Stomach (tissue), 9 donors: ENCODE data around the gene CERS6. TPM values are rescaled to one million over a fixed set of nuclear protein-coding genes. Genes with fewer than 3 reads are reported as not detected.
A peak's percentile ranks its signal among the peaks of the same experiment; 100 is the strongest.

Experiments
- DNase-seq, 2 donors: peaks; one replicate each; pipeline versions ENCODE4 v3.0.0 to v3.0.0-alpha.2; 2013 to 2019
- H3K27ac ChIP-seq, 5 donors: fragments of 200-600 bp in 4 of 5; sonication (generic) in 4 of 5; one replicate each; pipeline ENCODE4 v1.5.1; 2013 to 2019; ENCODE audit warnings: mild to moderate bottlenecking in 1 of 5, moderate library complexity in 1 of 5
- H3K27me3 ChIP-seq, 3 donors: fragments of 200-600 bp; sonication (generic); one replicate each; pipeline ENCODE4 v1.5.1; 2017 to 2019; ENCODE audit warnings: mixed run types in 1 of 3
- H3K36me3 ChIP-seq, 4 donors: fragments of 200-600 bp; sonication (generic); 1 replicate in 3 of 4; 2 replicates in 1 of 4; pipeline ENCODE4 v1.5.1; 2016 to 2019
- H3K4me1 ChIP-seq, 4 donors: fragments of 200-600 bp; sonication (generic); one replicate each; pipeline ENCODE4 v1.5.1; 2016 to 2019
- H3K4me3 ChIP-seq, 4 donors: fragments of 200-600 bp; sonication (generic) in 3 of 4; one replicate each; pipeline ENCODE4 v1.5.1; 2016 to 2019; ENCODE audit warnings: mild to moderate bottlenecking in 1 of 4
- H3K9me3 ChIP-seq, 4 donors: fragments of 200-600 bp; sonication (generic); one replicate each; pipeline ENCODE4 v1.5.1; 2016 to 2019
- CTCF ChIP-seq, 7 experiments: fragments of 450-650 bp in 4 of 7; fragments of 200-600 bp in 3 of 7; sonication (generic) in 3 of 7; IDR thresholded peaks; one replicate each; pipeline ENCODE4 v1.5.1; 2016 to 2019; ENCODE audit warnings: antibody characterized with exemption in 7 of 7, control low read depth in 2 of 7, mild to moderate bottlenecking in 1 of 7
- EP300 ChIP-seq: sonication (generic); formaldehyde crosslinking; IDR thresholded peaks from one replicate; pipeline ENCODE4 v1.6.1; 2017; ENCODE audit warnings: antibody characterized with exemption
- POLR2A ChIP-seq, 4 donors: fragments of 450-650 bp; IDR thresholded peaks; one replicate each; pipeline ENCODE4 v1.6.1; 2016; ENCODE audit warnings: antibody characterized with exemption in 4 of 4, control low read depth in 2 of 4, mild to moderate bottlenecking in 1 of 4, moderate library complexity in 1 of 4
- POLR2AphosphoS5 ChIP-seq, 3 donors: sonication (generic); formaldehyde crosslinking; IDR thresholded peaks; one replicate each; pipeline ENCODE4 v1.6.1; 2016; ENCODE audit warnings: antibody characterized with exemption in 3 of 3
- WGBS, 5 donors: extraction: QIAGEN DNeasy Blood & Tissue Kit in 3 of 5; methylation state at CpG; one replicate each; pipeline versions ENCODE4 v1.1.5 to v1.1.7; 2013 to 2018; 5-methylcytosine and 5-hydroxymethylcytosine counted together
- intact Hi-C: fragments of 100-400 bp; cut with DNase I; formaldehyde crosslinking; loops from one replicate; pipeline ENCODE4 v1.15.1; 2023; ENCODE audit warnings: low total_unique reads
- polyA plus RNA-seq, 3 donors: library from polyadenylated mRNA; stranded (reverse); fragments of 200-250 nt; gene quantifications; one replicate each; pipeline ENCODE4 v1.2.3, GENCODE V29; 2013
- total RNA-seq, 5 donors: library from RNA; depleted of rRNA; stranded (reverse); fragments of >200 nt; gene quantifications; one replicate each; pipeline versions ENCODE4 v1.1.0 to v1.2.3, GENCODE V29; 2014 to 2016
- donor health status: healthy with polysubstance abuse.
- donor health status: Bipolar disorder and iron deficiency.
- donor health status: healthy.

CERS6 gene
- total and polyA plus RNA-seq, 8 donors: 4.0 to 102 (median 53.2) TPM

- Histone ChIP-seq H3K36me3 (no peaks in the 10 kb centered on the region), H3K27ac (peak overlapping the region in 1 of 5 donors; percentile 36), H3K9me3 (no peaks in the 10 kb centered on the region), H3K27me3 (no peaks in the 10 kb centered on the region), H3K4me1 (peaks cover 18 to 33% (median 27%) of the 10 kb centered on the region in 4 donors), H3K4me3 (no peak overlapping the region)
- intact Hi-C loops: no loop called here
- WGBS, 5 donors: 91 to 94% (median 92%) methylated on average over 2 of the region's 2 CpGs
- TF ChIP-seq CTCF (IDR thresholded peaks at IDR 0.05): no peak
- TF ChIP-seq POLR2AphosphoS5 (IDR thresholded peaks at IDR 0.05): no peak
- no peak for TF ChIP-seq EP300
- no peak for TF ChIP-seq POLR2A (IDR thresholded peaks at IDR 0.05)
- no peak for DNase-seq
Measured at GRCh38 chr2:168620554-168620953, 164.5 kb downstream of the CERS6 start.

DNA sequence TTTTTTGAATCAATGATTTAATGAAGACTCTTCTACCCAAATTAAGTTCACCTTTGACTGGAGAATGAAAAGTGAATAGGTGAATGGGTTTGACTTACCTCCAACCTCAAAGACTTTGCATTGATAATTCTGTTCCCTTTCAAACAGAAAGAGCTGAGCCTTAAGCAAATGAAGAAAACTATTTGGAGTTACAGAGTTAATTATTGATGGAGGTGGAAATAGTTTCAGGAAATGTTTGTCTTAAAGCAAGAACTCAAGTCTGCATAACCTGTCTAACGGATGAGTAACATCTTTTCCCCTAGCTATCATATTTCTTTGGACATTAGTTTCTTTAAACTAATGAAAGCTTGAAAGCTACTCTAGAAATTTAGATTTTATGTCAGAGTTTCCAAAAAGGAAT, 166.5 kb downstream of the CERS6 start:
- 39 to 52% (median 48%) methylated on average over 1 of the region's 1 CpG for WGBS, 5 donors
- no peak overlapping the region for H3K4me3 ChIP-seq
- H3K27ac ChIP-seq: peak overlapping the region in 2 of 5 donors; percentile 35 to 84
- no peaks in the 10 kb centered on the region for H3K36me3 ChIP-seq
- H3K9me3 ChIP-seq: no peaks in the 10 kb centered on the region
- peak in 1 of 2 donors; percentile 59 for DNase-seq
- peaks cover 19 to 53% (median 38%) of the 10 kb centered on the region in 4 donors for H3K4me1 ChIP-seq
- H3K27me3 ChIP-seq: no peaks in the 10 kb centered on the region
- no peak for TF ChIP-seq POLR2A (IDR thresholded peaks at IDR 0.05)
- TF ChIP-seq EP300: no peak
- no peak for TF ChIP-seq CTCF (IDR thresholded peaks at IDR 0.05)
- TF ChIP-seq POLR2AphosphoS5 (IDR thresholded peaks at IDR 0.05): no peak
- intact Hi-C loops: no loop called here

DNA sequence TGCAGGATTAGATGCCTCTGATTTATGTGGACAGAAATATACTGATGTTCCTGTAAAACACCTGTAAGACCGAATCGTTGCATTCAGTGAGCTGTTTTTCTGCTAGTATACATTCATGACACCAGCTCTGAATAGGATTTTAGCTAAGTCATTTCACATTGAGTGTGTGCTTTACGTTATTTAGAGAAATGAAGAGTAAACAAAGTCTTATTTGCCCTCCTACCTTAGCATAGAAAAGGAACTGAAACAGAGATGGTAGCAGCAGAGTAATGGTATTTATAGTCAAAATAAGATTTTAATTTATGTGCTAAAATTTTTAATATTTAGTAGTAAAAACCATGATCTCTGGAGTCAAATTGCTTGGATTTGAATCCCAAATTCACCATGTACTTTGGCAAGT, 168.0 kb downstream of the CERS6 start:
- DNase-seq: no peak
- Histone ChIP-seq H3K27me3 (no peaks in the 10 kb centered on the region), H3K4me1 (peaks cover 19 to 59% (median 43%) of the 10 kb centered on the region in 4 donors), H3K36me3 (no peaks in the 10 kb centered on the region), H3K4me3 (no peak overlapping the region), H3K9me3 (no peaks in the 10 kb centered on the region), H3K27ac (peak overlapping the region in 2 of 5 donors; percentile 9 to 84)
- intact Hi-C loops: no loop called here
- WGBS, 5 donors: 36 to 61% (median 58%) methylated on average over 3 of the region's 3 CpGs
- no peak for TF ChIP-seq CTCF (IDR thresholded peaks at IDR 0.05)
- no peak for TF ChIP-seq POLR2A (IDR thresholded peaks at IDR 0.05)

DNA sequence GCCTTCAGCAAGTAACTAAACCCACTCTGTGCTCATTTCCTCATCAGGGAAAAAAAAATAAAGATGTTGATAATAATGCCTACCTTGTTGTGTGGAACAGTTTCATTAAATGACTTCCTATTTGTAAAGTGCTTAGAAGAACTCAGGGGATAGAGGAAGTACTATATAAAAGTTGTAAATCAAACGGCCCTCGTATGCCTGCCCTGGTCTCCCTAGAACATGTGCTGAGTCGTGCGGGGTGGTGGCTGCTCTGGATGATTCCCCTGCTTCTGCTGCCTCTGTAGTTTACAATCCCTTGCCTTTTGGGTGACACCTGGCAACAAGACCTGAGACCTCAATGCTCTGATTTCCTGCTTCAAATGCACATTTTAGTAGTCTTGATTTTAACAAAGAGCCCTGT, 170.0 kb downstream of the CERS6 start:
- no peaks in the 10 kb centered on the region for H3K36me3 ChIP-seq
- H3K27ac ChIP-seq: peak overlapping the region in 4 of 5 donors; percentile 46 to 84 (median 67)
- no peak for TF ChIP-seq POLR2AphosphoS5 (IDR thresholded peaks at IDR 0.05)
- no peak for TF ChIP-seq CTCF (IDR thresholded peaks at IDR 0.05)
- TF ChIP-seq EP300: no peak
- TF ChIP-seq POLR2A (IDR thresholded peaks at IDR 0.05): no peak
- H3K9me3 ChIP-seq: no peaks in the 10 kb centered on the region
- peak in 1 of 2 donors; percentile 26 for DNase-seq
- no peaks in the 10 kb centered on the region for H3K27me3 ChIP-seq
- H3K4me1 ChIP-seq: peaks cover 19 to 59% (median 43%) of the 10 kb centered on the region in 4 donors
- WGBS, 5 donors: 45 to 60% (median 55%) methylated on average over 4 of the region's 4 CpGs
- intact Hi-C loops: no loop called here
- no peak overlapping the region for H3K4me3 ChIP-seq
